B cell (primary cell): ENCODE measurements around the gene NAPG. TPM values are rescaled to one million over a fixed set of nuclear protein-coding genes. Genes with fewer than 3 reads are reported as not detected.
"Not testable (repeated sequence)": the region's sequence is repeated elsewhere in the genome, so short reads cannot be mapped to it uniquely, and the experiment has no call there.

ENCODE experiments used
- ATAC-seq: fragments of 200-7000 bp; cut with Tn5 transposase; one replicate; pipeline ENCODE4 v1.10.0; 2021; ENCODE audit warnings: low read depth, mild to moderate bottlenecking, moderate number of reproducible peaks, moderate library complexity
- CTCF ChIA-PET: fragments of 350-600 bp; sonication (Branson Sonifier 250); formaldehyde crosslinking; loops from one replicate; lab custom pipeline; 2021; ENCODE audit warnings: antibody characterized with exemption, inconsistent platforms; lab: Charles Lee
- POLR2A ChIA-PET: fragments of 350-600 bp; sonication (Branson Sonifier 250); formaldehyde crosslinking; loops from one replicate; lab custom pipeline; 2021; ENCODE audit warnings: antibody characterized with exemption; lab: Charles Lee
- DNase-seq: peaks from one replicate; pipeline ENCODE4 v3.0.0; 2013
- H2AFZ ChIP-seq: 2 replicates; pipeline ENCODE4 v1.6.1; 2012; ENCODE audit warnings: mild to moderate bottlenecking, low read depth, low read length; ENCODE audit not compliant: insufficient read depth, poor library complexity, severe bottlenecking
- H3K27ac ChIP-seq, 2 donors: 1 replicate in 1 of 2; 2 replicates in 1 of 2; pipeline ENCODE4 v1.5.1; 2012 to 2013; ENCODE audit warnings: low read length in 2 of 2, mild to moderate bottlenecking in 2 of 2, moderate library complexity in 1 of 2
- H3K27me3 ChIP-seq, 4 experiments: fragments of 200-600 bp in 1 of 4; sonication (generic) in 1 of 4; replicated peaks in 1 of 4; 1 replicate in 2 of 4; 2 replicates in 2 of 4; pipeline versions ENCODE4 v1.6.1 to v1.7.0; 2013 to 2016; ENCODE audit warnings: low read length in 3 of 4, mild to moderate bottlenecking in 2 of 4, mixed read lengths in 1 of 4, moderate library complexity in 1 of 4; ENCODE audit not compliant: insufficient read depth in 4 of 4, control insufficient read depth in 3 of 4; ENCODE audit errors: control extremely low read depth in 1 of 4
- H3K36me3 ChIP-seq, 2 experiments: replicated peaks in 1 of 2; 1 replicate in 1 of 2; 2 replicates in 1 of 2; pipeline versions ENCODE4 v1.6.1 to v1.7.1; 2013; ENCODE audit warnings: low read length in 1 of 2; ENCODE audit not compliant: insufficient read depth in 2 of 2, control insufficient read depth in 1 of 2; ENCODE audit errors: control extremely low read depth in 1 of 2, extremely low read depth in 1 of 2
- H3K4me1 ChIP-seq, 2 donors: fragments of 200-600 bp in 1 of 2; sonication (generic) in 1 of 2; 1 replicate in 1 of 2; 2 replicates in 1 of 2; pipeline versions ENCODE4 v1.5.1 to v1.6.1; 2013 to 2017; ENCODE audit warnings: low read length in 2 of 2; ENCODE audit not compliant: control insufficient read depth in 2 of 2, insufficient read depth in 2 of 2
- H3K4me2 ChIP-seq: replicated peaks from 2 replicates; pipeline ENCODE3; 2012; ENCODE audit warnings: mild to moderate bottlenecking, low read depth, low read length; ENCODE audit not compliant: poor library complexity, severe bottlenecking
- H3K4me3 ChIP-seq, 5 experiments: fragments of 200-600 bp in 1 of 5; sonication (generic) in 1 of 5; 1 replicate in 3 of 5; 2 replicates in 2 of 5; pipeline versions ENCODE4 v1.5.1 to v1.7.0; 2011 to 2016; ENCODE audit warnings: low read length in 4 of 5, mild to moderate bottlenecking in 4 of 5, low read depth in 2 of 5, control low read depth in 1 of 5, moderate library complexity in 1 of 5; ENCODE audit not compliant: insufficient read depth in 1 of 5; ENCODE audit errors: control extremely low read depth in 1 of 5, extremely low read depth in 1 of 5
- H3K79me2 ChIP-seq: fragments of 200-600 bp; sonication (generic); one replicate; pipeline ENCODE4 v1.6.0; 2016; ENCODE audit warnings: low read length; ENCODE audit not compliant: control insufficient read depth, insufficient read depth
- H3K9ac ChIP-seq: fragments of 200-600 bp; sonication (generic); 2 replicates; pipeline ENCODE4 v1.6.1; 2017; ENCODE audit warnings: mild to moderate bottlenecking, low read length, moderate library complexity
- H3K9me3 ChIP-seq, 3 donors: one replicate each; pipeline versions ENCODE4 v1.6.1 to v1.7.1; 2013; ENCODE audit warnings: low read length in 2 of 3; ENCODE audit not compliant: control insufficient read depth in 2 of 3, insufficient read depth in 1 of 3; ENCODE audit errors: control extremely low read depth in 1 of 3
- H4K20me1 ChIP-seq: 2 replicates; pipeline ENCODE4 v1.6.0; 2012; ENCODE audit warnings: mild to moderate bottlenecking, low read length; ENCODE audit not compliant: insufficient read depth, control insufficient read depth, poor library complexity, severe bottlenecking
- H3K27ac Mint-ChIP-seq: one replicate; pipeline ENCODE4 v1.8.0; 2021; ENCODE audit warnings: mixed read lengths
- H3K27me3 Mint-ChIP-seq: one replicate; pipeline ENCODE4 v1.8.0; 2021; ENCODE audit warnings: mixed read lengths
- H3K4me1 Mint-ChIP-seq: one replicate; pipeline ENCODE4 v1.8.0; 2021; ENCODE audit warnings: mixed read lengths
- H3K4me3 Mint-ChIP-seq: one replicate; pipeline ENCODE4 v1.8.0; 2021; ENCODE audit warnings: mixed read lengths
- H3K9me3 Mint-ChIP-seq: one replicate; pipeline ENCODE4 v1.8.0; 2022; ENCODE audit warnings: mixed read lengths; ENCODE audit not compliant: insufficient read depth
- CTCF ChIP-seq: fragments of 200-600 bp; IDR thresholded peaks from one replicate; pipeline ENCODE4 v1.8.0; 2022; ENCODE audit warnings: antibody characterized with exemption, mild to moderate bottlenecking
- EZH2 ChIP-seq: IDR thresholded peaks from 2 replicates; pipeline ENCODE4 v1.6.1; 2012; ENCODE audit warnings: borderline replicate concordance, low read depth, mild to moderate bottlenecking, moderate library complexity, low read length; ENCODE audit not compliant: insufficient read depth, poor library complexity, severe bottlenecking
- WGBS: methylation state at CpG from one replicate; pipeline ENCODE4 v1.1.5; 2013; ENCODE audit warnings: missing lambda C conversion rate; ENCODE audit not compliant: insufficient coverage; 5-methylcytosine and 5-hydroxymethylcytosine counted together
- intact Hi-C: fragments of 100-400 bp; cut with micrococcal nuclease; formaldehyde crosslinking; loops from one replicate; pipeline ENCODE4 v1.10.0; 2022
- polyA plus RNA-seq: library from polyadenylated mRNA; depleted of rRNA; stranded (reverse); fragments of >200 nt; gene quantifications from 2 replicates; pipeline ENCODE4 v1.2.3, GENCODE V29; 2012
- total RNA-seq, 2 donors: library from RNA; stranded (reverse); fragments of 120-200 nt in 1 of 2; gene quantifications; 1 replicate in 1 of 2; 2 replicates in 1 of 2; pipeline versions ENCODE4 v1.2.3 to v1.2.4, GENCODE V29; 2013 to 2022

The NAPG gene
- total and polyA plus RNA-seq, 2 donors (not counting 1 experiment from before 2014, with no cell fraction given), result 9.4 to 31.8 TPM

DNA sequence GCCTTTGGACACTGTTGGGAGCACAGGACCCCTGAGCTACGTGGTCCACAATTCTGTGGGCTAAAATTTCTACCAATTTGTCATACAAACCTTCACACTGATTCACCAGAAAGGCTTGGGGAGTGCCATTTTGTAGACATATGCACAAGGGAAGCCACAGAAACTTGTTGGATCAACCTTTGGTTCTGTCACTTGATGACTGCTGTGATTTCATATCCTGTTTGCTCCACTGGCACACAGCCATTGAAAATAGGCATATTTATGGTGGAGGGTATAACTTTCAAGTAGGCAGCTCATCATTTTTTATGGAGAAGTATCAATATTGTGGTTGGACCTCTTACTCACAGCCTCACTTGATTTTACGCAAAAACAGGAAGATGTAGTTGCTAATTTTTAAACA lies 10.5 kb downstream of the NAPG start:
- H4K20me1 ChIP-seq, result peaks cover 10% of the 10 kb centered on the region
- no peak for ATAC-seq
- H3K4me3 ChIP-seq, result no peak overlapping the region
- no peak overlapping the region for H2AFZ ChIP-seq
- H3K9me3 Mint-ChIP-seq, result no peaks in the 10 kb centered on the region
- no peaks in the 10 kb centered on the region for H3K4me1 ChIP-seq
- no peak overlapping the region for H3K9ac ChIP-seq
- H3K27ac ChIP-seq, result no peak overlapping the region
- H3K27me3 Mint-ChIP-seq, result no peaks in the 10 kb centered on the region
- no peak for DNase-seq
- H3K79me2 ChIP-seq, result peaks cover 8% of the 10 kb centered on the region
- no peak overlapping the region for H3K27ac Mint-ChIP-seq
- no peaks in the 10 kb centered on the region for H3K4me1 Mint-ChIP-seq
- no CpG with 5 or more reads among the region's 2 CpGs for WGBS
- H3K27me3 ChIP-seq, result no peaks in the 10 kb centered on the region
- no peak overlapping the region for H3K4me2 ChIP-seq
- intact Hi-C loops, result no loop called here
- peaks cover 8 to 44% of the 10 kb centered on the region in 2 experiments for H3K36me3 ChIP-seq
- POLR2A ChIA-PET, result no interaction called here
- H3K9me3 ChIP-seq, result peaks cover 0 to 1% (median 0%) of the 10 kb centered on the region in 3 donors
- H3K4me3 Mint-ChIP-seq, result no peak overlapping the region
- TF ChIP-seq EZH2 (no peak), CTCF (no peak)
- CTCF ChIA-PET, result interaction anchor here (0.8 to 1.3 kb wide), 2 partner anchors 504 to 565 kb away, joined by 3 read pairs; no protein-coding TSS in a partner anchor

- TF ChIP-seq CTCF (no peak), EZH2 (no peak)
- ATAC-seq (no peak), DNase-seq (no peak)
- ChIA-PET CTCF (interaction anchor here (1.7 kb wide), 1 partner anchor 23 kb away, joined by 4 read pairs; no protein-coding TSS in a partner anchor), POLR2A (no interaction called here)
- Histone ChIP-seq H3K4me1 (no peaks in the 10 kb centered on the region), H3K4me3 (no peak overlapping the region), H3K4me2 (no peak overlapping the region), H3K27ac (no peak overlapping the region), H3K9ac (no peak overlapping the region), H3K9me3 (peaks cover 0 to 1% (median 0%) of the 10 kb centered on the region in 3 donors), H3K27me3 (no peaks in the 10 kb centered on the region), H3K36me3 (peaks cover 11 to 57% of the 10 kb centered on the region in 2 experiments), H4K20me1 (peaks cover 10% of the 10 kb centered on the region), H3K79me2 (peaks cover 8% of the 10 kb centered on the region), H2AFZ (no peak overlapping the region)
- whole genome bisulfite sequencing, result no CpG with 5 or more reads among the region's 2 CpGs
- Mint-ChIP-seq H3K4me3 (no peak overlapping the region), H3K27ac (no peak overlapping the region), H3K4me1 (no peaks in the 10 kb centered on the region), H3K9me3 (no peaks in the 10 kb centered on the region), H3K27me3 (no peaks in the 10 kb centered on the region)
- intact Hi-C loops, result no loop called here
These were observed 11.9 kb downstream of the NAPG start for GRCh38 chr18:10537765-10538164.

GRCh38 chr18:10539124-10539523 lies 13.3 kb downstream of the NAPG start:
- H2AFZ ChIP-seq, DNase-seq, H3K9me3 ChIP-seq, H3K9me3 Mint-ChIP-seq, H3K9ac ChIP-seq, H3K27me3 Mint-ChIP-seq, H3K79me2 ChIP-seq, POLR2A ChIA-PET, H3K4me3 Mint-ChIP-seq, CTCF ChIA-PET, H3K4me2 ChIP-seq, H4K20me1 ChIP-seq, intact Hi-C loops, ATAC-seq, H3K27ac ChIP-seq, H3K4me3 ChIP-seq, H3K4me1 ChIP-seq, H3K4me1 Mint-ChIP-seq, H3K27me3 ChIP-seq, H3K27ac Mint-ChIP-seq: not testable (repeated sequence)
- WGBS, result 100% methylated on average over 2 of the region's 5 CpGs
- H3K36me3 ChIP-seq, result peaks cover 16 to 58% of the 10 kb centered on the region in 2 experiments
